C4-2B (cell line): ENCODE measurements around the gene VWA5A.

Source experiments
- H3K27ac ChIP-seq: fragments of 450-650 bp; 2 replicates; pipeline ENCODE4 v1.5.1; 2017
- CTCF ChIP-seq: fragments of 450-650 bp; conservative IDR thresholded peaks from 2 replicates; pipeline ENCODE4 v1.5.1; 2017; ENCODE audit warnings: mild to moderate bottlenecking
- ZFX ChIP-seq: fragments of 450-650 bp; IDR thresholded peaks from 2 replicates; pipeline ENCODE4 v1.6.1; 2017

The VWA5A gene

GRCh38 chr11:124081483-124081882, 33.8 kb upstream of the VWA5A start:
- H3K27ac ChIP-seq = no peak overlapping the region
- TF ChIP-seq ZFX (no peak), CTCF (no peak)

- no peak overlapping the region for H3K27ac ChIP-seq
- no peak for TF ChIP-seq ZFX
- TF ChIP-seq CTCF = no peak
Measured at GRCh38 chr11:124082371-124082770, 32.9 kb upstream of the VWA5A start.

- TF ChIP-seq ZFX (no peak), CTCF (no peak)
- no peak overlapping the region for H3K27ac ChIP-seq
Measured at GRCh38 chr11:124085583-124085982, 29.7 kb upstream of the VWA5A start.

GRCh38 chr11:124085997-124086846, 29.0 kb upstream of the VWA5A start:
- no peak overlapping the region for H3K27ac ChIP-seq
- TF ChIP-seq ZFX (no peak), CTCF (no peak)

GRCh38 chr11:124090996-124091395, 24.3 kb upstream of the VWA5A start:
- TF ChIP-seq CTCF (no peak), ZFX (no peak)
- H3K27ac ChIP-seq = no peak overlapping the region

- H3K27ac ChIP-seq = no peak overlapping the region
- TF ChIP-seq CTCF (no peak), ZFX (no peak)
Measured at GRCh38 chr11:124093330-124093729, 21.9 kb upstream of the VWA5A start.

- TF ChIP-seq CTCF = no peak
- TF ChIP-seq ZFX = no peak
- no peak overlapping the region for H3K27ac ChIP-seq
Measured at GRCh38 chr11:124094731-124095130, 20.5 kb upstream of the VWA5A start.
